ENCODE data around the gene PRMT7. TPM values are rescaled to one million over a fixed set of nuclear protein-coding genes. Genes with fewer than 3 reads are reported as not detected.

The PRMT7 gene
- polyA plus RNA-seq, 3 donors, result 15.0 to 41.1 (median 15.2) TPM

DNA sequence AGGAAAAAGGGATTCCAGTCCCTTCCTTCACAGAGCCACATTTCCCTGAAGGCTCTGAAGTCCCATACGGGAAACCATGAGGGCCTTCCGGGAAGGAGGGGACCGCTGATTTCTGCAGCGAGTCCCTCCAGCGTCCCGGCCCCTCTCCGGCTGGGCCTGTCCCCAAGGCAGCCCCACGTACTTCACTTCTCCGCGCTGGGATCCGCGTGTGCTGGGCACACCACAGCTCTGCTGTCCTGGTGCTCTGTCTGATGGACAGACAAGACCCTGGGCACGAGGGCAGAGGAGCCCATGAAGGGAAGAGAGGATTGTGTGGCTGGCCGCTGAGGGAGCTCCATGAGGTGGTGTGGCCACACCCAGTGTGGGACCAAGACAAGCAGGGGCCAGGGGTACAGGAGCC is 57.1 kb downstream of the PRMT7 start:
- no peak overlapping the region for H2AFZ ChIP-seq (ENCODE audit: insufficient read depth, low read depth, low read length, poor library complexity, severe bottlenecking)
- H3K9ac ChIP-seq (ENCODE audit: insufficient read depth, low read length, poor library complexity, severe bottlenecking), result no peak overlapping the region
- Mint-ChIP-seq H3K4me3 (no peak overlapping the region), H3K27me3 (ENCODE audit: low read depth in 3 of 3) (peaks cover 17 to 26% (median 25%) of the 10 kb centered on the region in 3 donors), H3K27ac (no peak overlapping the region), H3K9me3 (peaks cover 0 to 3% (median 0%) of the 10 kb centered on the region in 7 donors), H3K4me1 (peaks cover 53% of the 10 kb centered on the region), H3K36me3 (no peaks in the 10 kb centered on the region)
- TF ChIP-seq, protein P1, sequence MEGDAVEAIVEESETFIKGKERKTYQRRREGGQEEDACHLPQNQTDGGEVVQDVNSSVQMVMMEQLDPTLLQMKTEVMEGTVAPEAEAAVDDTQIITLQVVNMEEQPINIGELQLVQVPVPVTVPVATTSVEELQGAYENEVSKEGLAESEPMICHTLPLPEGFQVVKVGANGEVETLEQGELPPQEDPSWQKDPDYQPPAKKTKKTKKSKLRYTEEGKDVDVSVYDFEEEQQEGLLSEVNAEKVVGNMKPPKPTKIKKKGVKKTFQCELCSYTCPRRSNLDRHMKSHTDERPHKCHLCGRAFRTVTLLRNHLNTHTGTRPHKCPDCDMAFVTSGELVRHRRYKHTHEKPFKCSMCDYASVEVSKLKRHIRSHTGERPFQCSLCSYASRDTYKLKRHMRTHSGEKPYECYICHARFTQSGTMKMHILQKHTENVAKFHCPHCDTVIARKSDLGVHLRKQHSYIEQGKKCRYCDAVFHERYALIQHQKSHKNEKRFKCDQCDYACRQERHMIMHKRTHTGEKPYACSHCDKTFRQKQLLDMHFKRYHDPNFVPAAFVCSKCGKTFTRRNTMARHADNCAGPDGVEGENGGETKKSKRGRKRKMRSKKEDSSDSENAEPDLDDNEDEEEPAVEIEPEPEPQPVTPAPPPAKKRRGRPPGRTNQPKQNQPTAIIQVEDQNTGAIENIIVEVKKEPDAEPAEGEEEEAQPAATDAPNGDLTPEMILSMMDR (IDR thresholded peaks at IDR 0.05), result no peak
- no peaks in the 10 kb centered on the region for H4K20me1 ChIP-seq (ENCODE audit: insufficient read depth, low read length)
- H3K27ac ChIP-seq (ENCODE audit: low read depth in 1 of 2, low read length in 2 of 2), result no peak overlapping the region
- H3K36me3 ChIP-seq (replicated peaks in 1 of 2; ENCODE audit: control insufficient read depth in 1 of 2, insufficient read depth in 2 of 2, low read length in 2 of 2), result no peaks in the 10 kb centered on the region
- DNase-seq, result no peak
- WGBS (ENCODE audit: insufficient coverage), result 96% methylated on average over 14 of the region's 14 CpGs
- no peaks in the 10 kb centered on the region for H3K79me2 ChIP-seq (ENCODE audit: insufficient read depth, low read length)
- peaks cover 41 to 45% of the 10 kb centered on the region in 2 donors for H3K4me1 ChIP-seq (ENCODE audit: control insufficient read depth in 1 of 2, insufficient read depth in 2 of 2, low read length in 2 of 2)
- intact Hi-C loops (cut with micrococcal nuclease), result no loop called here
- H3K9me3 ChIP-seq (replicated peaks in 1 of 2; ENCODE audit: control insufficient read depth in 1 of 2, insufficient read depth in 1 of 2, low read length in 2 of 2), result no peaks in the 10 kb centered on the region
- H3K4me2 ChIP-seq (replicated peaks; ENCODE audit: extremely low read depth, low read length, poor library complexity, severe bottlenecking), result no peak overlapping the region
- H3K27me3 ChIP-seq (ENCODE audit: control insufficient read depth in 2 of 2, insufficient read depth in 2 of 2, low read length in 2 of 2), result peaks cover 0 to 4% of the 10 kb centered on the region in 2 donors
- H3K4me3 ChIP-seq (replicated peaks in 1 of 3; ENCODE audit: low read depth in 2 of 3, low read length in 3 of 3), result no peak overlapping the region

DNA sequence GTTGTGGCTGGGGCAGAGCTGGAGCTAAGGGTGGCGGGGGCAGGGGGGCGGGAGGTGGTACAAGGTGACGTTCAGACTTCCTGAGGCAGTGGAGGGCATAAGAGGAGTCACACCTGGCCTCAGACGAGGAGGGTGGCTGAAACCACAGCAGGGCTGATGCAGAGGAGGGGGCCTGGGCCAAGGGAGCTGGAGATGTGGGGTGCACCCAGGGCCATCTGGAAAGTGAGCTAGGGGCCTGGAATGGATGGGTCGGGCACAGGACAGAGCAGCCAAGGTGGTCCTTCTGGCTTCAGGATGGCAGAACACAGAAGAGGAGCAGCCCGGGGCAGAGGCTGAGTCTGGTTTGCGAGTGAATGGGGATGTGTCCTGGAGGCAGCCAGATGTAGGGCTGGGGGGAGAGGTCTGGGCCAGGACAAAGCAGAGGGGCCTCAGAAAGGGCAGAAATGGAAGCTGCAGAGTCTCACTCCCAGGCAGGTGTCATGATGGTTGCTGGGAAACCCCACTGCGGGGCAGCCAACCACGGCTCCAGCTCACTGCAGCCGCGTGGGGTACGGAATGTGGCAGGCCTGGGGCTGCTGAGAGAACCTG is 57.6 kb downstream of the PRMT7 start:
- Histone ChIP-seq H3K4me1 (ENCODE audit: control insufficient read depth in 1 of 2, insufficient read depth in 2 of 2, low read length in 2 of 2) (peaks cover 41 to 45% of the 10 kb centered on the region in 2 donors), H3K36me3 (replicated peaks in 1 of 2; ENCODE audit: control insufficient read depth in 1 of 2, insufficient read depth in 2 of 2, low read length in 2 of 2) (no peaks in the 10 kb centered on the region), H3K27ac (ENCODE audit: low read depth in 1 of 2, low read length in 2 of 2) (no peak overlapping the region), H3K9ac (ENCODE audit: insufficient read depth, low read length, poor library complexity, severe bottlenecking) (no peak overlapping the region), H2AFZ (ENCODE audit: insufficient read depth, low read depth, low read length, poor library complexity, severe bottlenecking) (no peak overlapping the region), H3K4me2 (replicated peaks; ENCODE audit: extremely low read depth, low read length, poor library complexity, severe bottlenecking) (no peak overlapping the region), H3K9me3 (replicated peaks in 1 of 2; ENCODE audit: control insufficient read depth in 1 of 2, insufficient read depth in 1 of 2, low read length in 2 of 2) (no peaks in the 10 kb centered on the region), H3K4me3 (replicated peaks in 1 of 3; ENCODE audit: low read depth in 2 of 3, low read length in 3 of 3) (no peak overlapping the region), H3K79me2 (ENCODE audit: insufficient read depth, low read length) (no peaks in the 10 kb centered on the region), H3K27me3 (ENCODE audit: control insufficient read depth in 2 of 2, insufficient read depth in 2 of 2, low read length in 2 of 2) (peaks cover 0 to 4% of the 10 kb centered on the region in 2 donors), H4K20me1 (ENCODE audit: insufficient read depth, low read length) (no peaks in the 10 kb centered on the region)
- no peak overlapping the region for H3K4me3 Mint-ChIP-seq
- no peak for DNase-seq
- peaks cover 53% of the 10 kb centered on the region for H3K4me1 Mint-ChIP-seq
- no peak overlapping the region for H3K27ac Mint-ChIP-seq
- 78% methylated on average over 11 of the region's 12 CpGs for WGBS (ENCODE audit: insufficient coverage)
- TF ChIP-seq, protein P1 (IDR thresholded peaks at IDR 0.05), result no peak
- intact Hi-C loops (cut with micrococcal nuclease), result no loop called here
- H3K36me3 Mint-ChIP-seq, result no peaks in the 10 kb centered on the region
- peaks cover 15 to 26% (median 25%) of the 10 kb centered on the region in 3 donors for H3K27me3 Mint-ChIP-seq (ENCODE audit: low read depth in 3 of 3)
- H3K9me3 Mint-ChIP-seq, result peaks cover 0 to 3% (median 0%) of the 10 kb centered on the region in 7 donors

All from CD14-positive monocyte (primary cell).